Mucosa of rectum (tissue), 2 donors: ENCODE data around the gene KIF26B.
"Not testable (repeated sequence)": the region's sequence is repeated elsewhere in the genome, so short reads cannot be mapped to it uniquely, and the experiment has no call there.

Experiments used
- H3K27ac ChIP-seq, 2 donors: one replicate each; pipeline ENCODE4 v1.7.0; 2013; ENCODE audit warnings: inconsistent platforms in 2 of 2, low read depth in 2 of 2, low read length in 2 of 2
- H3K27me3 ChIP-seq, 2 donors: one replicate each; pipeline ENCODE4 v1.7.0; 2013; ENCODE audit warnings: low read length in 2 of 2; ENCODE audit not compliant: control insufficient read depth in 2 of 2, insufficient read depth in 2 of 2
- H3K36me3 ChIP-seq, 2 donors: one replicate each; pipeline ENCODE4 v1.7.0; 2013; ENCODE audit warnings: low read length in 2 of 2; ENCODE audit not compliant: control insufficient read depth in 2 of 2, insufficient read depth in 2 of 2
- H3K4me1 ChIP-seq, 2 donors: one replicate each; pipeline ENCODE4 v1.7.0; 2013; ENCODE audit warnings: low read length in 2 of 2, mild to moderate bottlenecking in 1 of 2; ENCODE audit not compliant: control insufficient read depth in 2 of 2, insufficient read depth in 2 of 2
- H3K4me3 ChIP-seq, 2 donors: one replicate each; pipeline ENCODE4 v1.7.0; 2013; ENCODE audit warnings: low read length in 2 of 2
- H3K9ac ChIP-seq, 2 donors: one replicate each; pipeline ENCODE4 v1.7.0; 2013; ENCODE audit warnings: low read length in 2 of 2, low read depth in 1 of 2, mild to moderate bottlenecking in 1 of 2
- H3K9me3 ChIP-seq, 2 donors: one replicate each; pipeline ENCODE4 v1.7.0; 2013; ENCODE audit warnings: low read length in 2 of 2; ENCODE audit not compliant: control insufficient read depth in 2 of 2
- donor health status: healthy.
- donor health status: Normal muscosa, but diverticular disease.

Gene KIF26B

GRCh38 chr1:245690946-245691541, 536.3 kb downstream of the KIF26B start:
- no peaks in the 10 kb centered on the region for H3K36me3 ChIP-seq
- no peak overlapping the region for H3K9ac ChIP-seq
- no peak overlapping the region for H3K27ac ChIP-seq
- no peaks in the 10 kb centered on the region for H3K27me3 ChIP-seq
- no peaks in the 10 kb centered on the region for H3K4me1 ChIP-seq
- H3K4me3 ChIP-seq = no peak overlapping the region
- H3K9me3 ChIP-seq = no peaks in the 10 kb centered on the region

- no peak overlapping the region for H3K27ac ChIP-seq
- no peaks in the 10 kb centered on the region for H3K36me3 ChIP-seq
- H3K9me3 ChIP-seq = no peaks in the 10 kb centered on the region
- no peaks in the 10 kb centered on the region for H3K27me3 ChIP-seq
- H3K4me3 ChIP-seq = no peak overlapping the region
- no peaks in the 10 kb centered on the region for H3K4me1 ChIP-seq
- no peak overlapping the region for H3K9ac ChIP-seq
These were observed 537.1 kb downstream of the KIF26B start for GRCh38 chr1:245691897-245692296.

GRCh38 chr1:245692318-245692717, 537.5 kb downstream of the KIF26B start:
- Histone ChIP-seq H3K4me1 (no peaks in the 10 kb centered on the region), H3K27me3 (no peaks in the 10 kb centered on the region), H3K9me3 (no peaks in the 10 kb centered on the region), H3K36me3 (no peaks in the 10 kb centered on the region), H3K27ac (no peak overlapping the region), H3K9ac (no peak overlapping the region), H3K4me3 (no peak overlapping the region)

- no peak overlapping the region for H3K27ac ChIP-seq
- no peak overlapping the region for H3K4me3 ChIP-seq
- no peaks in the 10 kb centered on the region for H3K36me3 ChIP-seq
- no peaks in the 10 kb centered on the region for H3K4me1 ChIP-seq
- H3K9ac ChIP-seq = no peak overlapping the region
- H3K9me3 ChIP-seq = no peaks in the 10 kb centered on the region
- no peaks in the 10 kb centered on the region for H3K27me3 ChIP-seq
These were observed 538.5 kb downstream of the KIF26B start for GRCh38 chr1:245693116-245693793.

GRCh38 chr1:245693941-245694752, 539.4 kb downstream of the KIF26B start:
- H3K27me3 ChIP-seq = no peaks in the 10 kb centered on the region
- H3K36me3 ChIP-seq = no peaks in the 10 kb centered on the region
- H3K4me3 ChIP-seq = no peak overlapping the region
- H3K9ac ChIP-seq = no peak overlapping the region
- no peaks in the 10 kb centered on the region for H3K4me1 ChIP-seq
- no peak overlapping the region for H3K27ac ChIP-seq
- H3K9me3 ChIP-seq = no peaks in the 10 kb centered on the region

DNA sequence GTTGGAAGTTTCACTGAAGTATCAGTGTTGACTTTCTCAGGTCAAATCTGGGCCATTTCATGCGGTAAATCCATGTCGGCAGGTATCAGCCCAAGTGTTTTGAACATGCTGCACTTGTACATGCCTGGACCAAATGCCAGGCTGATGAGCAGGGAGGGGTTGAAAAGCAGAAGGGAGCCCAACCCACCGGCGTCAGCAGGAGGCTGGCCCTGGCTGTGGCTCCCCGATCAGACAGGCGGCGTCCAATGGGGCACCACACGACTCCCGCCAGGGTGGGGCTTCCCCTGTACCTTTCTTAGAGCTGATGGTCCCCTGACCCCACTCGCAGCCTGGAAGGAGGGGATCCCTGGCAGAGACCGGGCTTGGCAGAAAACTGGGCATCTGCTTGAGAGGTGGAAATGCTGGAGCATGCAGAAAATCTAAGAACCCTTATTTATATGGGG, 540.0 kb downstream of the KIF26B start:
- H3K36me3 ChIP-seq = no peaks in the 10 kb centered on the region
- H3K4me1 ChIP-seq = no peaks in the 10 kb centered on the region
- no peak overlapping the region for H3K9ac ChIP-seq
- H3K9me3 ChIP-seq = no peaks in the 10 kb centered on the region
- H3K4me3 ChIP-seq = no peak overlapping the region
- no peaks in the 10 kb centered on the region for H3K27me3 ChIP-seq
- no peak overlapping the region for H3K27ac ChIP-seq

- H3K4me1 ChIP-seq = no peaks in the 10 kb centered on the region
These were observed 540.4 kb downstream of the KIF26B start for GRCh38 chr1:245695211-245695610.

DNA sequence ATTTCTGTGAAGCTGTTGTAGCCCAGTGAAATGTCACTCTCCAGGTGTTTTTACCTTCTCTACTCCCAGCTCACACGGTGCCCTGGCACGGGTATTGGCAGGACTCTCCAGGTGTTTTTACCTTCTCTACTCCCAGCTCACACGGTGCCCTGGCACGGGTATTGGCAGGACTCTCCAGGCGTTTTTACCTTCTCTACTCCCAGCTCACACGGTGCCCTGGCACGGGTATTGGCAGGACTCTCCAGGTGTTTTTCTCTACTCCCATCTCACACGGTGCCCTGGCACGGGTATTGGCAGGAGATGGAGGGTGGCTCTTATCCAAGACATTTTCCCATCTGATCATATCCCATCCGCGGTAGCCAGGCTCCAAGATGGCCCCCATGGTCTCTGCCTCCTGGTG, 540.9 kb downstream of the KIF26B start:
- not testable (repeated sequence) for H3K4me3 ChIP-seq, H3K9ac ChIP-seq

More at GRCh38 chr1:245695211-245695610, 540.4 kb downstream of the KIF26B start:
- no peak overlapping the region for H3K9ac ChIP-seq
- H3K9me3 ChIP-seq = no peaks in the 10 kb centered on the region
- no peaks in the 10 kb centered on the region for H3K36me3 ChIP-seq
- no peak overlapping the region for H3K4me3 ChIP-seq
- H3K27ac ChIP-seq = no peak overlapping the region
- no peaks in the 10 kb centered on the region for H3K27me3 ChIP-seq

DNA sequence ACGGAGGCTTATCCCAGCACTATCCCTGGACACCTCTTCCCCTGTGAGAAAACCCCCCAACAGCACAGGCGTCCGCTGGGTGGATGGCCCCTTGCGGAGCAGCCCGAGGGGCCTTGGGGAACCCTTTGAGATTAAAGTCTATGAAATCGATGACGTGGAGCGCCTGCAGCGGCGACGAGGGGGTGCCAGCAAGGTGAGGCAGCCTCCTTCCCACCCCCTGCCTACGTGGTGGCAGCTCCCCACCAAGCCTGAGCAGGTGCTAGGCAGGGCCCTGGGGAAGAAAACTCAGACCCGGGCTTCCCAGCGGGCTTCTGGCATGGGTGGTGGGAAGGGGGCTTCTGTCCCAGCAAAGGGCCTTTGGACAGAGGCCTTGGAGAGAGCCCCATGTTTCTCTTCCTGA, 543.3 kb downstream of the KIF26B start:
- H3K4me1 ChIP-seq = no peaks in the 10 kb centered on the region
- H3K9ac ChIP-seq = no peak overlapping the region
- no peak overlapping the region for H3K27ac ChIP-seq
- no peaks in the 10 kb centered on the region for H3K36me3 ChIP-seq
- no peaks in the 10 kb centered on the region for H3K27me3 ChIP-seq
- no peaks in the 10 kb centered on the region for H3K9me3 ChIP-seq
- H3K4me3 ChIP-seq = no peak overlapping the region

More for the DNA sequence above, 540.9 kb downstream of the KIF26B start:
- not testable (repeated sequence) for H3K36me3 ChIP-seq, H3K4me1 ChIP-seq, H3K9me3 ChIP-seq, H3K27ac ChIP-seq, H3K27me3 ChIP-seq

- H3K9ac ChIP-seq = no peak overlapping the region
- no peak overlapping the region for H3K4me3 ChIP-seq
- no peaks in the 10 kb centered on the region for H3K9me3 ChIP-seq
- H3K27ac ChIP-seq = no peak overlapping the region
- no peaks in the 10 kb centered on the region for H3K36me3 ChIP-seq
- H3K4me1 ChIP-seq = no peaks in the 10 kb centered on the region
- H3K27me3 ChIP-seq = no peaks in the 10 kb centered on the region
These were observed 544.1 kb downstream of the KIF26B start for GRCh38 chr1:245698860-245699259.
